Mesothelial cell of epicardium (in vitro differentiated cells): ENCODE measurements around the gene KRT12. TPM values are rescaled to one million over a fixed set of nuclear protein-coding genes. Genes with fewer than 3 reads are reported as not detected.

ENCODE experiments used
- DNase-seq, 2 experiments: peaks; one replicate each; pipeline ENCODE4 v3.0.0; 2021; ENCODE audit warnings: low spot score in 2 of 2; ENCODE audit not compliant: unreplicated experiment in 2 of 2
- H3K27ac Mint-ChIP-seq: 2 replicates; pipeline ENCODE4 v1.8.0; 2021; ENCODE audit warnings: mixed read lengths
- H3K27me3 Mint-ChIP-seq: 2 replicates; pipeline ENCODE4 v1.8.0; 2021; ENCODE audit warnings: low read depth, mixed read lengths
- H3K36me3 Mint-ChIP-seq: 2 replicates; pipeline ENCODE4 v1.8.0; 2021; ENCODE audit warnings: mixed read lengths
- H3K4me1 Mint-ChIP-seq: 2 replicates; pipeline ENCODE4 v1.8.0; 2021; ENCODE audit warnings: mixed read lengths
- H3K4me3 Mint-ChIP-seq: 2 replicates; pipeline ENCODE4 v1.8.0; 2021; ENCODE audit warnings: mild to moderate bottlenecking, moderate library complexity, mixed read lengths
- H3K9me3 Mint-ChIP-seq: 2 replicates; pipeline ENCODE4 v1.8.0; 2021; ENCODE audit warnings: mixed read lengths
- total RNA-seq: library from RNA; stranded (reverse); gene quantifications from 3 replicates; pipeline ENCODE4 v1.2.1, GENCODE V29; 2021
- TF ChIP-seq, protein P1 (sequence below): fragments of 200-600 bp; sonication (generic); IDR thresholded peaks from one replicate; pipeline ENCODE4 v1.5.0; 2021; ENCODE audit warnings: antibody characterized with exemption; ENCODE audit not compliant: unreplicated experiment

KRT12 gene
- total RNA-seq, 1 donor from 2014 or later, result not detected

DNA sequence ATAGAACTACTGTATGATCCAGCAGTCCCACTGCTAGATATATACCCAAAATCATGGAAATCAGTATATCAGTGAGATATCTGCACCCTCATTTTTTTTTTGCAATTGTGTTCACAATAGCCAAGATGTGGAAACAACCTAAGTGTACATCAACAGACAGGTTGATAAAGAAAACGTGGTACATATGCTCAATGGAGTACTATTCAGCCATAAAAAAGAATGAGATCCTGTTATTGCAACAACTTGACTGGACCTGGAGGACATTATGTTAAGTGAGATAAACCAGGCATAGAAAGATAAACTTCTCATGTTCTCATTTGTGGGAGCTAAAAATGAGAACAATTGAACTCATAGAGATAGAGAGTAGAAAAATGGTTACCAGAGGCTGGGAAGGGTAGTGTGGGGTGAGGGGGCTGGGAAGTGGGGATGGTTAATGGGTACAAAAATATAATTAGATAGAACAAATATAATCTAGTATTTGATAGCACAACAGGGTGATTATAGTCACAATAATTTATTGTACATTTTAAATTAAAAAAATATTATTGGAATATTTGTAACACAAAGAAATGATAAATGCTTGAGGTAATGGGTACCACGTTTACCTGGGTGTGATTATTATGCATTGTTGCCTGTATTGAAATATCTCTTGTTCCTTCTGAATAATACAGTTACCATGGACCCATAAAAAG is 36.8 kb downstream of the KRT12 start:
- H3K27ac Mint-ChIP-seq, result no peak overlapping the region
- H3K27me3 Mint-ChIP-seq, result peaks cover 16% of the 10 kb centered on the region
- H3K4me1 Mint-ChIP-seq, result no peaks in the 10 kb centered on the region
- H3K4me3 Mint-ChIP-seq, result no peak overlapping the region
- DNase-seq, result no peak
- H3K36me3 Mint-ChIP-seq, result peaks cover 5% of the 10 kb centered on the region
- TF ChIP-seq, protein P1, sequence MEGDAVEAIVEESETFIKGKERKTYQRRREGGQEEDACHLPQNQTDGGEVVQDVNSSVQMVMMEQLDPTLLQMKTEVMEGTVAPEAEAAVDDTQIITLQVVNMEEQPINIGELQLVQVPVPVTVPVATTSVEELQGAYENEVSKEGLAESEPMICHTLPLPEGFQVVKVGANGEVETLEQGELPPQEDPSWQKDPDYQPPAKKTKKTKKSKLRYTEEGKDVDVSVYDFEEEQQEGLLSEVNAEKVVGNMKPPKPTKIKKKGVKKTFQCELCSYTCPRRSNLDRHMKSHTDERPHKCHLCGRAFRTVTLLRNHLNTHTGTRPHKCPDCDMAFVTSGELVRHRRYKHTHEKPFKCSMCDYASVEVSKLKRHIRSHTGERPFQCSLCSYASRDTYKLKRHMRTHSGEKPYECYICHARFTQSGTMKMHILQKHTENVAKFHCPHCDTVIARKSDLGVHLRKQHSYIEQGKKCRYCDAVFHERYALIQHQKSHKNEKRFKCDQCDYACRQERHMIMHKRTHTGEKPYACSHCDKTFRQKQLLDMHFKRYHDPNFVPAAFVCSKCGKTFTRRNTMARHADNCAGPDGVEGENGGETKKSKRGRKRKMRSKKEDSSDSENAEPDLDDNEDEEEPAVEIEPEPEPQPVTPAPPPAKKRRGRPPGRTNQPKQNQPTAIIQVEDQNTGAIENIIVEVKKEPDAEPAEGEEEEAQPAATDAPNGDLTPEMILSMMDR, result no peak
- peaks cover 5% of the 10 kb centered on the region for H3K9me3 Mint-ChIP-seq

DNA sequence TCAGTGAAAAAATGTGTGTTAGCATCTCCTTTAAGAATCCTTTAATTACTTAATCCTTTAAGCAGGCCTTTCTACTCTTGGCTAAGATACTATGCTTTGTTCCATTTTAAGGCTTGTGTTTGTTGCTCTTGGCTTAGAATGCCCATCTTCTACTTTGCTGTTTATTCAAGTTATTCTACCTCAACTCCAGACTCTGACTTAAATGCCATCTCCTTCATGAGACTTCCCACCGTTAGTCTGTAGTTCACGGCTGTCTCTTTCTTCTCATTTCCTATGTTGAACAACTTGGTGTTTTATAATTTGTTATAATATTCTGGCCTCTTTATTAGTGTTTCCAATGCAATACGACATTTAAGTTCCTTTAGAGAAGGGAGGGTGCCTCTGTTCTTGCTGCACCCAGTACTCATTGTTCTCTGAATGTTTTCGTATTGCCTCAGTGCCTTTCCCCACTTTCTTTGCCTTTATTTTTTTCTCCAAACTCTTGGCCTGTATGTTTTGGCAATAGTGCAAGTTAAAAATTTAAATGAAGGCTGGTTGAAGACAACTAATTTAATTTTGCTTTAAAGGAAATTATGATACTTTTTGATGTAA is 38.5 kb downstream of the KRT12 start:
- Mint-ChIP-seq H3K4me3 (no peak overlapping the region), H3K27ac (no peak overlapping the region), H3K36me3 (no peaks in the 10 kb centered on the region), H3K4me1 (peaks cover 6% of the 10 kb centered on the region), H3K27me3 (peaks cover 16% of the 10 kb centered on the region), H3K9me3 (peaks cover 5% of the 10 kb centered on the region)
- no peak for DNase-seq
- TF ChIP-seq, protein P1, result no peak

- no peaks in the 10 kb centered on the region for H3K36me3 Mint-ChIP-seq
- H3K4me1 Mint-ChIP-seq, result peaks cover 6% of the 10 kb centered on the region
- H3K27ac Mint-ChIP-seq, result no peak overlapping the region
- TF ChIP-seq, protein P1, result no peak
- H3K4me3 Mint-ChIP-seq, result no peak overlapping the region
- peaks cover 5% of the 10 kb centered on the region for H3K9me3 Mint-ChIP-seq
- peaks cover 16% of the 10 kb centered on the region for H3K27me3 Mint-ChIP-seq
- no peak for DNase-seq
Measured at GRCh38 chr17:40827746-40828453, 39.1 kb downstream of the KRT12 start.

GRCh38 chr17:40825599-40825998 is 41.4 kb downstream of the KRT12 start:
- no peaks in the 10 kb centered on the region for H3K36me3 Mint-ChIP-seq
- no peak for DNase-seq
- TF ChIP-seq, protein P1, result no peak
- H3K27ac Mint-ChIP-seq, result no peak overlapping the region
- peaks cover 5% of the 10 kb centered on the region for H3K9me3 Mint-ChIP-seq
- H3K27me3 Mint-ChIP-seq, result peaks cover 16% of the 10 kb centered on the region
- H3K4me3 Mint-ChIP-seq, result no peak overlapping the region
- peaks cover 6% of the 10 kb centered on the region for H3K4me1 Mint-ChIP-seq

GRCh38 chr17:40824015-40824832 is 42.8 kb downstream of the KRT12 start:
- Mint-ChIP-seq H3K9me3 (no peaks in the 10 kb centered on the region), H3K27ac (no peak overlapping the region), H3K4me1 (peaks cover 17% of the 10 kb centered on the region), H3K4me3 (no peak overlapping the region), H3K27me3 (peaks cover 16% of the 10 kb centered on the region), H3K36me3 (no peaks in the 10 kb centered on the region)
- DNase-seq, result no peak
- TF ChIP-seq, protein P1, result no peak
